ENCODE measurements around the gene KLRC3.

DNA sequence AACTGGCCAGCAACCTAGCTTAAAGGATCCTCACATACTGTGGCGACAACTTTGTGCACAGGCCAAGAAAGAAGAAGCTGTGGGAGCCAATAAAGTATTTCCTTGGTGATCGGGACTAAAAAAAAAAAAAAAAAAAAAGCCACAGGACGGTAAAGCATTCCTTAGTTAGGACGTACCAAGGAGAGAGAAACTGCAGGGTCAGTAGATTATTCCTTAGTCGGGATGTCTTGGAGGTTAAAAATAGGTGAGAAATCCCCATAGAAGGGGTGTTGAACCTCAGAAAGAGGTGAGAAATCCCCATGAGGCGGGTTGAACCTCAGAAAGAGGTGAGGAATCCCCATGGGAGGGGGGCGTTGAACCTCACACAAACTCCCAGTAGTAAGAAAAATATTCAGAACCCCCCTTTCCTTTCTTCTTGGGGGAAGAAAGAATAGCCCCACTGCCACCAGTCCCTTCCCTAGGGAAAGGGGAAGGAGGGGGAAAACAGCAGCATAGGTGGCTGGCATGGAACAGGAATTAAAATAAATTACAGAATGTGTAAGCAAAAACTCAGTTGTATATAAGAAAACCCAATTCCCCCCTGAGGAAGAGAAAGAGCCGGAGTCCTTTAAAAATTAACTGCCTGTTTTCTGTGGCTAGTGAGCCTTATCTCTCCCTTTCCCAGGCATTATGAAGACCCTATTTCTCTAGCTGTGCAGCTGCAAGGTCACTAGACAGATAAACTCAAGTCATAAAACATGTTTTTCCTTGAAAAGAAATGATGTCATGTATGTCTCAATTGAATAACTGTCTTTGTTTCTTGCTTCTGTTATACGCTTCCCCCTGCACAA is 57.4 kb downstream of the KLRC3 start:
- no peak for TF ChIP-seq EP300 (IDR thresholded peaks at IDR 0.05; ENCODE audit: low read depth)
- TF ChIP-seq, protein P1, sequence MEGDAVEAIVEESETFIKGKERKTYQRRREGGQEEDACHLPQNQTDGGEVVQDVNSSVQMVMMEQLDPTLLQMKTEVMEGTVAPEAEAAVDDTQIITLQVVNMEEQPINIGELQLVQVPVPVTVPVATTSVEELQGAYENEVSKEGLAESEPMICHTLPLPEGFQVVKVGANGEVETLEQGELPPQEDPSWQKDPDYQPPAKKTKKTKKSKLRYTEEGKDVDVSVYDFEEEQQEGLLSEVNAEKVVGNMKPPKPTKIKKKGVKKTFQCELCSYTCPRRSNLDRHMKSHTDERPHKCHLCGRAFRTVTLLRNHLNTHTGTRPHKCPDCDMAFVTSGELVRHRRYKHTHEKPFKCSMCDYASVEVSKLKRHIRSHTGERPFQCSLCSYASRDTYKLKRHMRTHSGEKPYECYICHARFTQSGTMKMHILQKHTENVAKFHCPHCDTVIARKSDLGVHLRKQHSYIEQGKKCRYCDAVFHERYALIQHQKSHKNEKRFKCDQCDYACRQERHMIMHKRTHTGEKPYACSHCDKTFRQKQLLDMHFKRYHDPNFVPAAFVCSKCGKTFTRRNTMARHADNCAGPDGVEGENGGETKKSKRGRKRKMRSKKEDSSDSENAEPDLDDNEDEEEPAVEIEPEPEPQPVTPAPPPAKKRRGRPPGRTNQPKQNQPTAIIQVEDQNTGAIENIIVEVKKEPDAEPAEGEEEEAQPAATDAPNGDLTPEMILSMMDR (IDR thresholded peaks at IDR 0.05) = no peak
- TF ChIP-seq POLR2A (IDR thresholded peaks at IDR 0.05) = no peak
- no peak for TF ChIP-seq POLR2AphosphoS5 (IDR thresholded peaks at IDR 0.05)

Data from transverse colon (tissue), 4 donors.